WI38 (cell line): ENCODE data around the gene PDE4D.

ENCODE experiments used
- H3K4me3 ChIP-seq: 2 replicates; pipeline ENCODE4 v1.5.1; 2011; ENCODE audit warnings: low read depth, mild to moderate bottlenecking, control low read depth, low read length
- CTCF ChIP-seq: IDR thresholded peaks from 2 replicates; pipeline ENCODE4 v1.5.1; 2012; ENCODE audit warnings: low read depth, mild to moderate bottlenecking, control low read depth, low read length

PDE4D gene

GRCh38 chr5:59193616-59194319 lies 699.8 kb downstream of the PDE4D start:
- H3K4me3 ChIP-seq, result no peak overlapping the region
- TF ChIP-seq CTCF, result no peak

- TF ChIP-seq CTCF, result no peak
- H3K4me3 ChIP-seq, result no peak overlapping the region
These were observed 702.8 kb downstream of the PDE4D start for GRCh38 chr5:59190746-59191145.

DNA sequence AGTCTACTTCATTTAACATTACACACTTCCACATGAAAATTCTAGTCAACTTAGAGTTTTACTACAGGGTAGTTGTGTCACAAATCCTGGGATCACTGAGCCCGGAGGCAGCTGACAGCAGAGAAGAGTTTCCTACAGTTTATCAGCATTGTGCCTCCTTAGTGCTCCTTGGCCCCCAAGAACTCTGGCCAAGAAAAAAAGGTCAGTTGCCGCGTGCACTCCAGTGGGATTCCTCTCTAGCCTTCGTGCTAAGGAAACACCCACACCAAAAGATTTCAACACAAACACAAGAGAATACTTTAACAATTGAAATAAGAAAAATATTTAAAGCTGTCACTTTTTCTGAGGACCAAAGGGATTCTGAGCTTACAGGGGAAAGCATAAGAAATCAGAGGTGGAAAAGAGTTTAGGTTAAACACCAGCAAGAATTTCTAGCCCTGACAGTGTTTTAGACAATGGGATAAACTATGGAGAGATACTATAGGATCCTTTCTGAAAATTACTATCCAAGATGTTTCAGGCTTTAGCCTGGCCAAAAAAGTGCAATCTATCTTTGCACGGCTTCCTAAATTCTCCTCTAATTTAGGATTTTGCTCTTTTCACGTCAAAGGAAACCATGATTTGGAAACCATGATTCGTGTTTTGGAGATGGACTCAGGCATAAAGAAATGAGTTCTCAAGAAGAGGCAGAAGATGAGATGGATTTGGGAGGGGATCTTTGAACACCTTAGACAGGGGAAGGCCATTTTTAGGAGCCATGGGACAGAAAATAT lies 703.9 kb downstream of the PDE4D start:
- TF ChIP-seq CTCF, result no peak
- no peak overlapping the region for H3K4me3 ChIP-seq

- peak; percentile 33 for TF ChIP-seq CTCF
- H3K4me3 ChIP-seq, result peak overlapping the region; percentile 53
These were observed 704.9 kb downstream of the PDE4D start for GRCh38 chr5:59188419-59189225.

GRCh38 chr5:59187857-59188256 lies 705.7 kb downstream of the PDE4D start:
- H3K4me3 ChIP-seq, result peak overlapping the region; percentile 53
- no peak for TF ChIP-seq CTCF

GRCh38 chr5:59186623-59187022 lies 706.9 kb downstream of the PDE4D start:
- H3K4me3 ChIP-seq, result no peak overlapping the region
- TF ChIP-seq CTCF, result no peak
